Stomach (tissue), 4 donors: ENCODE measurements around the gene MRFAP1L1.

ENCODE experiments used
- POLR2A ChIP-seq, 4 donors: fragments of 450-650 bp; IDR thresholded peaks; one replicate each; pipeline ENCODE4 v1.6.1; 2016; ENCODE audit warnings: antibody characterized with exemption in 4 of 4, control low read depth in 2 of 4, mild to moderate bottlenecking in 1 of 4, moderate library complexity in 1 of 4
- POLR2AphosphoS5 ChIP-seq, 3 donors: sonication (generic); formaldehyde crosslinking; IDR thresholded peaks; one replicate each; pipeline ENCODE4 v1.6.1; 2016; ENCODE audit warnings: antibody characterized with exemption in 3 of 3
- TF ChIP-seq, protein P1 (sequence below), 7 experiments: fragments of 450-650 bp in 4 of 7; fragments of 200-600 bp in 3 of 7; sonication (generic) in 3 of 7; IDR thresholded peaks; one replicate each; pipeline ENCODE4 v1.5.1; 2016 to 2019; ENCODE audit warnings: antibody characterized with exemption in 7 of 7, control low read depth in 2 of 7, mild to moderate bottlenecking in 1 of 7

DNA sequence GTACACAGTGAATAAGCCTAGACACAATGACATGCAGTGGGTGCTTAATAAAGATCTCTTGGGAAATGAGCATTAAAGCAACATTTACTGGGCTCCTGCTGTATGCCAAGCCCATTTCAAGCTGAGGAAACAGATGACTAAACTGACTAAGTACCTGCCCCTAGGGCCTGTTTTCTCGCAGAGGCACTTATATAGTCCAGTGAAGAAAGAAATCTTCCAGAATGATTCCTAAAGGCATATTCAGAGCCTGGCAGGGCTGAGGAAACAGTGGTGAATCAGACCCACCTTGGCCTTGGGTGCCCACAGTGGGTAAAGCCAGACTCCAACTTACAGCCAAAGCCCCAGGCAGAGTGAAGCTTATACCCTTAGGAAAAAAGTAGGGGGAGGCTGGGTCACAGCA lies 38.0 kb downstream of the MRFAP1L1 start:
- TF ChIP-seq, protein P1, sequence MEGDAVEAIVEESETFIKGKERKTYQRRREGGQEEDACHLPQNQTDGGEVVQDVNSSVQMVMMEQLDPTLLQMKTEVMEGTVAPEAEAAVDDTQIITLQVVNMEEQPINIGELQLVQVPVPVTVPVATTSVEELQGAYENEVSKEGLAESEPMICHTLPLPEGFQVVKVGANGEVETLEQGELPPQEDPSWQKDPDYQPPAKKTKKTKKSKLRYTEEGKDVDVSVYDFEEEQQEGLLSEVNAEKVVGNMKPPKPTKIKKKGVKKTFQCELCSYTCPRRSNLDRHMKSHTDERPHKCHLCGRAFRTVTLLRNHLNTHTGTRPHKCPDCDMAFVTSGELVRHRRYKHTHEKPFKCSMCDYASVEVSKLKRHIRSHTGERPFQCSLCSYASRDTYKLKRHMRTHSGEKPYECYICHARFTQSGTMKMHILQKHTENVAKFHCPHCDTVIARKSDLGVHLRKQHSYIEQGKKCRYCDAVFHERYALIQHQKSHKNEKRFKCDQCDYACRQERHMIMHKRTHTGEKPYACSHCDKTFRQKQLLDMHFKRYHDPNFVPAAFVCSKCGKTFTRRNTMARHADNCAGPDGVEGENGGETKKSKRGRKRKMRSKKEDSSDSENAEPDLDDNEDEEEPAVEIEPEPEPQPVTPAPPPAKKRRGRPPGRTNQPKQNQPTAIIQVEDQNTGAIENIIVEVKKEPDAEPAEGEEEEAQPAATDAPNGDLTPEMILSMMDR (IDR thresholded peaks at IDR 0.05): no peak
- TF ChIP-seq POLR2AphosphoS5 (IDR thresholded peaks at IDR 0.05) (no peak), POLR2A (IDR thresholded peaks at IDR 0.05) (no peak)
